DND-41 (cell line): ENCODE data around the gene CHN1.
A peak's percentile ranks its signal among the peaks of the same experiment; 100 is the strongest.

ENCODE experiments used
- ATAC-seq: fragments of 200-7000 bp; cut with Tn5 transposase; 3 replicates; pipeline ENCODE4 v1.9.1; 2021; ENCODE audit warnings: low read depth; ENCODE audit not compliant: insufficient read depth
- DNase-seq: peaks from one replicate; pipeline ENCODE4 v3.0.0-alpha.2; 2020
- H2AFZ ChIP-seq: 2 replicates; pipeline ENCODE4 v1.6.0; 2012; ENCODE audit warnings: low read depth, low read length
- H3K27ac ChIP-seq: 2 replicates; pipeline ENCODE4 v1.5.1; 2012; ENCODE audit warnings: low read length, inconsistent platforms
- H3K27me3 ChIP-seq: fragments of 200-600 bp; sonication (generic); 2 replicates; pipeline ENCODE4 v1.6.0; 2012; ENCODE audit warnings: low read length, mild to moderate bottlenecking, inconsistent platforms; ENCODE audit not compliant: insufficient read depth, poor library complexity
- H3K36me3 ChIP-seq: 2 replicates; pipeline ENCODE4 v1.5.1; 2012; ENCODE audit warnings: low read length, inconsistent platforms; ENCODE audit not compliant: insufficient read depth
- H3K4me1 ChIP-seq: 2 replicates; pipeline ENCODE4 v1.5.1; 2012; ENCODE audit warnings: mild to moderate bottlenecking, low read length; ENCODE audit not compliant: insufficient read depth
- H3K4me2 ChIP-seq: 2 replicates; pipeline ENCODE4 v1.6.0; 2012; ENCODE audit warnings: mild to moderate bottlenecking, moderate library complexity, low read length, inconsistent platforms; ENCODE audit not compliant: insufficient read depth
- H3K4me3 ChIP-seq, 2 experiments: fragments of 200-600 bp in 1 of 2; shearing (Covaris generic) in 1 of 2; 2 replicates each; pipeline ENCODE4 v1.5.1; 2012 to 2016; ENCODE audit warnings: inconsistent platforms in 2 of 2, low read length in 2 of 2, mild to moderate bottlenecking in 2 of 2, low read depth in 1 of 2, moderate library complexity in 1 of 2
- H3K79me2 ChIP-seq: 2 replicates; pipeline ENCODE4 v1.6.0; 2012; ENCODE audit warnings: low read length, inconsistent platforms; ENCODE audit not compliant: insufficient read depth
- H3K9ac ChIP-seq: 2 replicates; pipeline ENCODE4 v1.6.0; 2012; ENCODE audit warnings: low read depth, mild to moderate bottlenecking, inconsistent platforms, low read length, moderate library complexity
- H3K9me3 ChIP-seq: 2 replicates; pipeline ENCODE4 v1.5.1; 2012; ENCODE audit warnings: low read length, moderate library complexity, mild to moderate bottlenecking, inconsistent platforms; ENCODE audit not compliant: insufficient read depth, severe bottlenecking
- H4K20me1 ChIP-seq: 2 replicates; pipeline ENCODE4 v1.6.0; 2012; ENCODE audit warnings: low read length; ENCODE audit not compliant: insufficient read depth
- EZH2 ChIP-seq: IDR thresholded peaks from 3 replicates; pipeline ENCODE4 v1.6.1; 2012; ENCODE audit warnings: borderline replicate concordance, low read depth, mild to moderate bottlenecking, moderate library complexity, low read length, inconsistent platforms; ENCODE audit not compliant: severe bottlenecking
- TF ChIP-seq, protein P1 (sequence below): IDR thresholded peaks from 2 replicates; pipeline ENCODE4 v1.5.1; 2012; ENCODE audit warnings: borderline replicate concordance, low read length, moderate library complexity, mild to moderate bottlenecking; ENCODE audit not compliant: poor library complexity, severe bottlenecking; ENCODE audit errors: extremely low read depth

Gene CHN1

DNA sequence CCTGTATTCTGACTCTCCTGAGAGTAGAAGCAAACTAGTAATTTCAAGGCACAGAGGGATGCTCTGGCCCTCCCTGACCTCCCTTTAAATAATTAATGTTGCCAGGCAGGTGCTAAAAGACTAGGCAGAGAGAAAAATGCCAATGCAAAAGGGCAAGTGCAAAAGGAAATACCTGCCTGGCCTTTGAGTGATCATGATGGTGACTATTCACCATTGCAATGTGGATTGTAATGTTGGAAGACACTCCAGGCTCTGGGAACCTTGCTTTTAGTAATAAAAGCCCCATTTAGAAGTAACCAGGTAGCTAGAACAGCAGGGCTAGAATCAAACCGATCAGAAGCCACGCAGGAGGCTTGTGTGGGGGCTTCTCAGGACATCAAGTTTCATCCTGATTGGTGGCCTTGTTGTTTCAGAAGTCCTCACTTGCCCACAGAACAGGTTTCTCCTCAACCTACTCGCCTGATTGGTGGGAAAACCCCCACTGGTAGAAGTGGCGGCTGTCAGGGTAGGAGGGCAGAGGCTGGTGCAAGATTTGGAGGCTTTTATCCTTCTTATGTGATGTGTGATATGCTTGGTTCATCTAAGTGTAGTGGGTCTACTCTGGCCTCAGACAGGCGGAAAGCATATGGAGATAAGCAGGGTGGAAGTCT, 224.9 kb downstream of the CHN1 start:
- Histone ChIP-seq H2AFZ (no peak overlapping the region), H4K20me1 (no peaks in the 10 kb centered on the region), H3K4me1 (peaks cover 21% of the 10 kb centered on the region), H3K4me2 (no peak overlapping the region), H3K9ac (no peak overlapping the region), H3K36me3 (no peaks in the 10 kb centered on the region), H3K27ac (no peak overlapping the region), H3K27me3 (no peaks in the 10 kb centered on the region), H3K4me3 (no peak overlapping the region), H3K9me3 (no peaks in the 10 kb centered on the region), H3K79me2 (no peaks in the 10 kb centered on the region)
- DNase-seq (no peak), ATAC-seq (no peak)
- no peak for TF ChIP-seq EZH2
- TF ChIP-seq, protein P1, sequence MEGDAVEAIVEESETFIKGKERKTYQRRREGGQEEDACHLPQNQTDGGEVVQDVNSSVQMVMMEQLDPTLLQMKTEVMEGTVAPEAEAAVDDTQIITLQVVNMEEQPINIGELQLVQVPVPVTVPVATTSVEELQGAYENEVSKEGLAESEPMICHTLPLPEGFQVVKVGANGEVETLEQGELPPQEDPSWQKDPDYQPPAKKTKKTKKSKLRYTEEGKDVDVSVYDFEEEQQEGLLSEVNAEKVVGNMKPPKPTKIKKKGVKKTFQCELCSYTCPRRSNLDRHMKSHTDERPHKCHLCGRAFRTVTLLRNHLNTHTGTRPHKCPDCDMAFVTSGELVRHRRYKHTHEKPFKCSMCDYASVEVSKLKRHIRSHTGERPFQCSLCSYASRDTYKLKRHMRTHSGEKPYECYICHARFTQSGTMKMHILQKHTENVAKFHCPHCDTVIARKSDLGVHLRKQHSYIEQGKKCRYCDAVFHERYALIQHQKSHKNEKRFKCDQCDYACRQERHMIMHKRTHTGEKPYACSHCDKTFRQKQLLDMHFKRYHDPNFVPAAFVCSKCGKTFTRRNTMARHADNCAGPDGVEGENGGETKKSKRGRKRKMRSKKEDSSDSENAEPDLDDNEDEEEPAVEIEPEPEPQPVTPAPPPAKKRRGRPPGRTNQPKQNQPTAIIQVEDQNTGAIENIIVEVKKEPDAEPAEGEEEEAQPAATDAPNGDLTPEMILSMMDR: no peak

DNA sequence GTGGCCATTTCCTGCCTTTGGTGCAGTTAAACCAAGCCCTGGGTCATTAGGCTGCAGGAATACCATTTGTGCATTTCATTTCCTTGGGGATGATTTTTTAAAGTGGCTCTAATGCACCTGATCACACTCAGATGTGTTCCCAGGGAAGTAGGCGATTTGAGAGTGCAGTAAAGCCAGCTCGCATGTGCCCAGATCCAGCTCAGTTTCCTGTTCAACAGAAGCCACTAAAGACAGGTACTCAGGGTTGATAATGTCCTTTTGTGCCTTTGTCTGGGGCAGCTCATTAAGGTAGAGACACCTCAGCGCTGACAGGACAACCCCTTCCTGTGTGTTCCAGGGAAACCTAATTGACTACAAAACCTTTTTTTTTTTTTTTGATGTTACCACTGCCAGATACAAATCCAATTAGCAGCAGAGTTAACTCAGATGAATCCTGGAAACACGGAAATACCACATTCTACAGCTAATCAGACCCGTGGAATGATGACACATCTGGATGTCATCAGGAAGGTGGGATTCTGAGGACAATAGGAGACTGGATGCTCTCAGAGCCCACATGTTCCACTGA, 225.7 kb downstream of the CHN1 start:
- H3K27me3 ChIP-seq: no peaks in the 10 kb centered on the region
- DNase-seq: no peak
- ATAC-seq: no peak
- H3K4me2 ChIP-seq: no peak overlapping the region
- no peaks in the 10 kb centered on the region for H3K9me3 ChIP-seq
- H3K4me3 ChIP-seq: no peak overlapping the region
- H3K79me2 ChIP-seq: no peaks in the 10 kb centered on the region
- TF ChIP-seq EZH2: no peak
- peaks cover 21% of the 10 kb centered on the region for H3K4me1 ChIP-seq
- H3K27ac ChIP-seq: no peak overlapping the region
- no peak overlapping the region for H3K9ac ChIP-seq
- no peaks in the 10 kb centered on the region for H3K36me3 ChIP-seq
- H2AFZ ChIP-seq: no peak overlapping the region
- H4K20me1 ChIP-seq: no peaks in the 10 kb centered on the region

- H3K27me3 ChIP-seq: no peaks in the 10 kb centered on the region
- no peak overlapping the region for H3K9ac ChIP-seq
- no peak overlapping the region for H3K4me3 ChIP-seq
- H3K36me3 ChIP-seq: no peaks in the 10 kb centered on the region
- peak; percentile 99 for ATAC-seq
- no peaks in the 10 kb centered on the region for H3K79me2 ChIP-seq
- H3K27ac ChIP-seq: no peak overlapping the region; the same call in 1 of the 2 replicates
- no peaks in the 10 kb centered on the region for H3K9me3 ChIP-seq
- H3K4me1 ChIP-seq: peaks cover 21% of the 10 kb centered on the region
- TF ChIP-seq, protein P1: peak; percentile 17
- TF ChIP-seq EZH2: no peak
- H3K4me2 ChIP-seq: peak overlapping the region; percentile 42
- H4K20me1 ChIP-seq: no peaks in the 10 kb centered on the region
- H2AFZ ChIP-seq: no peak overlapping the region
- peak; percentile 83 for DNase-seq
These were observed 226.8 kb downstream of the CHN1 start for GRCh38 chr2:174778085-174778981.
